MCF 10A (cell line): ENCODE data around the gene TSPAN4. TPM values are rescaled to one million over a fixed set of nuclear protein-coding genes. Genes with fewer than 3 reads are reported as not detected.

Experiments used
- BruUV-seq: library from RNA; stranded (reverse); fragments of 400-500 nt; replicated peaks from 2 replicates; lab custom pipeline; 2021; lab: Mats Ljungman, UMichigan
- CTCF ChIA-PET: fragments of 300-600 bp; sonication (Branson Sonifier 250); formaldehyde crosslinking; extraction: SDS; loops from one replicate; lab custom pipeline; 2021; ENCODE audit warnings: antibody characterized with exemption, inconsistent platforms; lab: Yijun Ruan, JAX
- POLR2A ChIA-PET: fragments of 300-600, 350-650 bp; sonication (Branson Sonifier 250); formaldehyde crosslinking; extraction: SDS; loops from one replicate; lab custom pipeline; 2020; ENCODE audit warnings: antibody characterized with exemption, inconsistent platforms; lab: Yijun Ruan, JAX
- DNase-seq: peaks from one replicate; pipeline ENCODE4 v3.0.0-alpha.2; 2018; ENCODE audit not compliant: unreplicated experiment
- H3K27ac Mint-ChIP-seq: one replicate; pipeline ENCODE4 v1.8.0; 2022; ENCODE audit warnings: mild to moderate bottlenecking, low read depth, mixed read lengths; ENCODE audit not compliant: unreplicated experiment
- H3K27me3 Mint-ChIP-seq: one replicate; pipeline ENCODE4 v1.8.0; 2022; ENCODE audit warnings: mixed read lengths; ENCODE audit not compliant: insufficient read depth, unreplicated experiment
- H3K36me3 Mint-ChIP-seq: one replicate; pipeline ENCODE4 v1.8.0; 2022; ENCODE audit warnings: mild to moderate bottlenecking, moderate library complexity, mixed read lengths; ENCODE audit not compliant: insufficient read depth, unreplicated experiment
- H3K4me1 Mint-ChIP-seq: one replicate; pipeline ENCODE4 v1.8.0; 2022; ENCODE audit warnings: mixed read lengths; ENCODE audit not compliant: insufficient read depth, unreplicated experiment
- H3K4me3 Mint-ChIP-seq: one replicate; pipeline ENCODE4 v1.8.0; 2022; ENCODE audit warnings: mild to moderate bottlenecking, moderate library complexity, mixed read lengths; ENCODE audit not compliant: unreplicated experiment
- H3K9me3 Mint-ChIP-seq: one replicate; pipeline ENCODE4 v1.8.0; 2022; ENCODE audit warnings: mixed read lengths; ENCODE audit not compliant: unreplicated experiment
- intact Hi-C: fragments of 100-400 bp; cut with micrococcal nuclease; formaldehyde crosslinking; loops from 2 replicates; pipeline ENCODE4 v1.14.1; 2022
- total RNA-seq: library from RNA; stranded (reverse); gene quantifications from 2 replicates; pipeline ENCODE4 v1.2.3, GENCODE V29; 2022
- TF ChIP-seq, protein P1 (sequence below): fragments of 200-600 bp; IDR thresholded peaks from one replicate; pipeline ENCODE4 v1.8.0; 2022; ENCODE audit warnings: antibody characterized with exemption, mild to moderate bottlenecking; ENCODE audit not compliant: unreplicated experiment

The TSPAN4 gene
- total RNA-seq, 1 experiment from 2014 or later = 148 TPM

- peaks cover 5% of the 10 kb centered on the region for H3K4me1 Mint-ChIP-seq
- no peak for DNase-seq
- no peaks in the 10 kb centered on the region for H3K27me3 Mint-ChIP-seq
- intact Hi-C loops = no loop called here
- TF ChIP-seq, protein P1, sequence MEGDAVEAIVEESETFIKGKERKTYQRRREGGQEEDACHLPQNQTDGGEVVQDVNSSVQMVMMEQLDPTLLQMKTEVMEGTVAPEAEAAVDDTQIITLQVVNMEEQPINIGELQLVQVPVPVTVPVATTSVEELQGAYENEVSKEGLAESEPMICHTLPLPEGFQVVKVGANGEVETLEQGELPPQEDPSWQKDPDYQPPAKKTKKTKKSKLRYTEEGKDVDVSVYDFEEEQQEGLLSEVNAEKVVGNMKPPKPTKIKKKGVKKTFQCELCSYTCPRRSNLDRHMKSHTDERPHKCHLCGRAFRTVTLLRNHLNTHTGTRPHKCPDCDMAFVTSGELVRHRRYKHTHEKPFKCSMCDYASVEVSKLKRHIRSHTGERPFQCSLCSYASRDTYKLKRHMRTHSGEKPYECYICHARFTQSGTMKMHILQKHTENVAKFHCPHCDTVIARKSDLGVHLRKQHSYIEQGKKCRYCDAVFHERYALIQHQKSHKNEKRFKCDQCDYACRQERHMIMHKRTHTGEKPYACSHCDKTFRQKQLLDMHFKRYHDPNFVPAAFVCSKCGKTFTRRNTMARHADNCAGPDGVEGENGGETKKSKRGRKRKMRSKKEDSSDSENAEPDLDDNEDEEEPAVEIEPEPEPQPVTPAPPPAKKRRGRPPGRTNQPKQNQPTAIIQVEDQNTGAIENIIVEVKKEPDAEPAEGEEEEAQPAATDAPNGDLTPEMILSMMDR = no peak
- no peak overlapping the region for H3K27ac Mint-ChIP-seq
- H3K4me3 Mint-ChIP-seq = no peak overlapping the region
- H3K36me3 Mint-ChIP-seq = peaks cover 42% of the 10 kb centered on the region
- no TSS peak for BruUV-seq
- CTCF ChIA-PET = interaction anchor here (0.6 kb wide), 1 partner anchor 12 kb away, joined by 3 read pairs; no protein-coding TSS in a partner anchor
- no peaks in the 10 kb centered on the region for H3K9me3 Mint-ChIP-seq
- POLR2A ChIA-PET = interaction anchor here (0.6 to 2.0 kb wide), 6 partner anchors 9 to 1009 kb away, joined by 3 to 8 read pairs (median 4); partner anchors contain the start of gene RPLP2
Measured at GRCh38 chr11:825366-826226, 17.1 kb upstream of the TSPAN4 start.

- TF ChIP-seq, protein P1 = no peak
- intact Hi-C loops = no loop called here
- Mint-ChIP-seq H3K27ac (no peak overlapping the region), H3K9me3 (no peaks in the 10 kb centered on the region), H3K27me3 (no peaks in the 10 kb centered on the region), H3K36me3 (peaks cover 36% of the 10 kb centered on the region), H3K4me1 (peaks cover 5% of the 10 kb centered on the region), H3K4me3 (no peak overlapping the region)
- ChIA-PET CTCF (no interaction called here), POLR2A (interaction anchor here (1.6 kb wide), 1 partner anchor 14 kb away, joined by 5 read pairs; no protein-coding TSS in a partner anchor)
- BruUV-seq = no TSS peak
- DNase-seq = no peak
Measured at GRCh38 chr11:826227-826621, 16.4 kb upstream of the TSPAN4 start.

GRCh38 chr11:826836-827145, 15.9 kb upstream of the TSPAN4 start:
- H3K36me3 Mint-ChIP-seq = peaks cover 34% of the 10 kb centered on the region
- TF ChIP-seq, protein P1 = no peak
- POLR2A ChIA-PET = no interaction called here
- H3K27me3 Mint-ChIP-seq = no peaks in the 10 kb centered on the region
- H3K4me3 Mint-ChIP-seq = no peak overlapping the region
- intact Hi-C loops = no loop called here
- no peak for DNase-seq
- no peaks in the 10 kb centered on the region for H3K9me3 Mint-ChIP-seq
- no peak overlapping the region for H3K27ac Mint-ChIP-seq
- BruUV-seq = no TSS peak
- H3K4me1 Mint-ChIP-seq = peaks cover 9% of the 10 kb centered on the region
- CTCF ChIA-PET = no interaction called here

DNA sequence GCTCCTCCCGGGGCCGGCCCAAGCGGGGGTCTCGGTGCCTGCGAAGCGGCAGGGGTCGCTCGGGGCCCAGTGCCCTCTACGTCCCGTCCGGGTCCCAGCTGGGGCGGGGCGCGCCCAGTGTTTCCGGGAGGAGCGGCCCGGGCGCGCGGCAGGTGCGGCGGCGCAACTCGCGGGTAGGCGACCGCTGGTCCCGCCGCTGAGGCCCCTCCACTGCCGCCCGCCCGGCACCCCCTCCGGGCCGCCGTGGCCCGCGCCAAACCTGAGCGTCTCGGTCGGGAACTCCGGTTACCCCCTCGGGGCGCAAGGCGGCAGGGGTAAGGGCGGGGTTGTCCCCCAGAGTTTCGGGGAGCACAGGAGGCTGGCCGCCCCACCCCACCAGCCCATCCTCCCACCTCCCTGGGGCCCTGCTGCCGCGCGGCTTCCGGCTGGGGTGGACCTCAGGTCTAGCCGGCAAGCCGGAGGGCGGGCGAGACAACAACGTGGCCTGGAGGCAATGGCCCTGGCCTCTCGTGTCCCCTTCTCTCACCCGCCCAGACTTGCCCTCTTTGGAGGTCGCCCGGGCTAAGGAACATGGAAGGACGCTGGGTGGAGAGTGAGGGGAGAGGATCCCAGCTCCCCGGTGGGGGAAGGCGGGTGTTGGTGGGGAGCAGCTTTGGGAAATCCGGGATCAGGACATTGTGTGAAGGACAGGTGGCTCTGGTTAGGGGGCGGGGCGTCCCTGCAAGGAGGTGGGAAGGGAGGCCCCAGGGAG, 15.3 kb upstream of the TSPAN4 start:
- Mint-ChIP-seq H3K27me3 (no peaks in the 10 kb centered on the region), H3K4me1 (peaks cover 12% of the 10 kb centered on the region), H3K36me3 (peaks cover 31% of the 10 kb centered on the region), H3K4me3 (peak overlapping the region; percentile 36), H3K9me3 (no peaks in the 10 kb centered on the region), H3K27ac (no peak overlapping the region)
- no peak for DNase-seq
- ChIA-PET CTCF (interaction anchor here (0.7 kb wide), 1 partner anchor 370 kb away, joined by 9 read pairs; no protein-coding TSS in a partner anchor), POLR2A (interaction anchor here (0.6 to 1.2 kb wide), 3 partner anchors 71 to 169 kb away, joined by 3 read pairs; partner anchors contain the start of gene EPS8L2)
- TF ChIP-seq, protein P1 = no peak
- no TSS peak for BruUV-seq
- intact Hi-C loops = no loop called here
